Chondrocyte (in vitro differentiated cells): Measurements from ENCODE around the gene ASB1. TPM values are rescaled to one million over a fixed set of nuclear protein-coding genes. Genes with fewer than 3 reads are reported as not detected.

Source experiments
- DNase-seq: peaks from one replicate; pipeline ENCODE4 v3.0.0; 2021; ENCODE audit warnings: mixed read lengths, low spot score
- H3K27ac Mint-ChIP-seq: one replicate; pipeline ENCODE4 v1.8.0; 2021; ENCODE audit warnings: mild to moderate bottlenecking, moderate library complexity, mixed read lengths; ENCODE audit not compliant: unreplicated experiment
- H3K27me3 Mint-ChIP-seq: 2 replicates; pipeline ENCODE4 v1.8.0; 2021; ENCODE audit warnings: low read depth, mixed read lengths
- H3K36me3 Mint-ChIP-seq: 2 replicates; pipeline ENCODE4 v1.8.0; 2021; ENCODE audit warnings: low read depth, mixed read lengths
- H3K4me1 Mint-ChIP-seq: 2 replicates; pipeline ENCODE4 v1.8.0; 2021; ENCODE audit warnings: low read depth, mild to moderate bottlenecking, mixed read lengths
- H3K4me3 Mint-ChIP-seq: one replicate; pipeline ENCODE4 v1.8.0; 2021; ENCODE audit warnings: mild to moderate bottlenecking, moderate library complexity, mixed read lengths; ENCODE audit not compliant: unreplicated experiment
- H3K9me3 Mint-ChIP-seq: 2 replicates; pipeline ENCODE4 v1.8.0; 2021; ENCODE audit warnings: low read depth, mixed read lengths
- CTCF ChIP-seq: fragments of 200-600 bp; sonication (generic); IDR thresholded peaks from 2 replicates; pipeline ENCODE4 v1.5.0; 2021; ENCODE audit warnings: antibody characterized with exemption, mild to moderate bottlenecking, moderate library complexity
- total RNA-seq: library from RNA; stranded (reverse); gene quantifications from 3 replicates; pipeline ENCODE4 v1.2.1, GENCODE V29; 2021

Gene ASB1
- total RNA-seq, 1 donor from 2014 or later: 31.0 TPM

GRCh38 chr2:238494573-238494961 lies 67.8 kb downstream of the ASB1 start:
- Mint-ChIP-seq H3K27ac (no peak overlapping the region), H3K4me1 (no peaks in the 10 kb centered on the region), H3K36me3 (no peaks in the 10 kb centered on the region), H3K9me3 (no peaks in the 10 kb centered on the region), H3K4me3 (no peak overlapping the region), H3K27me3 (peaks cover 1% of the 10 kb centered on the region)
- DNase-seq: no peak
- TF ChIP-seq CTCF: no peak

GRCh38 chr2:238495422-238495821 lies 68.7 kb downstream of the ASB1 start:
- no peak for TF ChIP-seq CTCF
- peaks cover 1% of the 10 kb centered on the region for H3K27me3 Mint-ChIP-seq
- no peaks in the 10 kb centered on the region for H3K9me3 Mint-ChIP-seq
- H3K27ac Mint-ChIP-seq: no peak overlapping the region
- H3K4me1 Mint-ChIP-seq: peaks cover 8% of the 10 kb centered on the region
- H3K4me3 Mint-ChIP-seq: no peak overlapping the region
- no peaks in the 10 kb centered on the region for H3K36me3 Mint-ChIP-seq
- no peak for DNase-seq

GRCh38 chr2:238496756-238497609 lies 70.3 kb downstream of the ASB1 start:
- no peak overlapping the region for H3K4me3 Mint-ChIP-seq
- DNase-seq: no peak
- no peak for TF ChIP-seq CTCF
- H3K27me3 Mint-ChIP-seq: no peaks in the 10 kb centered on the region
- H3K36me3 Mint-ChIP-seq: no peaks in the 10 kb centered on the region
- peaks cover 8% of the 10 kb centered on the region for H3K4me1 Mint-ChIP-seq
- no peak overlapping the region for H3K27ac Mint-ChIP-seq
- no peaks in the 10 kb centered on the region for H3K9me3 Mint-ChIP-seq

GRCh38 chr2:238497610-238498005 lies 70.9 kb downstream of the ASB1 start:
- no peaks in the 10 kb centered on the region for H3K27me3 Mint-ChIP-seq
- H3K36me3 Mint-ChIP-seq: no peaks in the 10 kb centered on the region
- no peak for TF ChIP-seq CTCF
- H3K9me3 Mint-ChIP-seq: no peaks in the 10 kb centered on the region
- H3K4me3 Mint-ChIP-seq: no peak overlapping the region
- H3K27ac Mint-ChIP-seq: no peak overlapping the region
- DNase-seq: no peak
- peaks cover 8% of the 10 kb centered on the region for H3K4me1 Mint-ChIP-seq

- Mint-ChIP-seq H3K4me1 (peaks cover 8% of the 10 kb centered on the region), H3K4me3 (no peak overlapping the region), H3K27ac (no peak overlapping the region), H3K36me3 (no peaks in the 10 kb centered on the region), H3K9me3 (no peaks in the 10 kb centered on the region), H3K27me3 (no peaks in the 10 kb centered on the region)
- no peak for DNase-seq
- TF ChIP-seq CTCF: no peak
Measured at GRCh38 chr2:238498188-238498587, 71.5 kb downstream of the ASB1 start.
